NCI-H2227 treated with DMSO at 0.1 percent for 48 hours (cell line): Measurements from ENCODE around the gene PRKCA.

Experiments used
- DNase-seq: peaks from one replicate; lab custom pipeline; 2025; lab: John Stamatoyannopoulos, UW

PRKCA gene

GRCh38 chr17:66810951-66811682 is 508.7 kb downstream of the PRKCA start:
- no peak for DNase-seq

GRCh38 chr17:66811683-66812054 is 509.3 kb downstream of the PRKCA start:
- no peak for DNase-seq

- no peak for DNase-seq
These were observed 510.2 kb downstream of the PRKCA start for GRCh38 chr17:66812571-66812970.

GRCh38 chr17:66813296-66813695 is 510.9 kb downstream of the PRKCA start:
- DNase-seq: peak; percentile 22

- DNase-seq: no peak
These were observed 511.6 kb downstream of the PRKCA start for GRCh38 chr17:66814026-66814425.

- no peak for DNase-seq
These were observed 512.2 kb downstream of the PRKCA start for GRCh38 chr17:66814570-66814969.

GRCh38 chr17:66817750-66818149 is 515.3 kb downstream of the PRKCA start:
- no peak for DNase-seq

GRCh38 chr17:66819466-66819865 is 517.1 kb downstream of the PRKCA start:
- DNase-seq: no peak

GRCh38 chr17:66822009-66822408 is 519.6 kb downstream of the PRKCA start:
- DNase-seq: no peak

GRCh38 chr17:66826856-66827255 is 524.4 kb downstream of the PRKCA start:
- DNase-seq: no peak

GRCh38 chr17:66829386-66829864 is 527.0 kb downstream of the PRKCA start:
- DNase-seq: no peak

- DNase-seq: no peak
These were observed 527.5 kb downstream of the PRKCA start for GRCh38 chr17:66829883-66830282.

GRCh38 chr17:66830451-66830850 is 528.0 kb downstream of the PRKCA start:
- DNase-seq: no peak

GRCh38 chr17:66831383-66832210 is 529.2 kb downstream of the PRKCA start:
- no peak for DNase-seq

GRCh38 chr17:66833201-66833600 is 530.8 kb downstream of the PRKCA start:
- DNase-seq: no peak

GRCh38 chr17:66834426-66834918 is 532.1 kb downstream of the PRKCA start:
- no peak for DNase-seq

- no peak for DNase-seq
These were observed 532.6 kb downstream of the PRKCA start, which contains the start of gene CACNG5 for GRCh38 chr17:66834919-66835454. Gene CACNG5, plus strand, starts transcription at chr17:66835117. Its CDS starts 42,216 bp downstream, at chr17:66877333.

GRCh38 chr17:66835476-66835875 is 533.1 kb downstream of the PRKCA start:
- DNase-seq: no peak

- DNase-seq: no peak
These were observed 533.9 kb downstream of the PRKCA start for GRCh38 chr17:66836063-66837005.

GRCh38 chr17:66837226-66837625 is 534.8 kb downstream of the PRKCA start:
- no peak for DNase-seq

GRCh38 chr17:66837885-66838665 is 535.7 kb downstream of the PRKCA start:
- no peak for DNase-seq
